Measurements from ENCODE around the gene A2M.

- TF ChIP-seq CTCF (IDR thresholded peaks at IDR 0.05; ENCODE audit: low read depth, low read length) (peak; percentile 52), EZH2phosphoT487 (IDR thresholded peaks at IDR 0.05; ENCODE audit: low read depth) (no peak)
Observed at GRCh38 chr12:9032202-9032964, 83.3 kb downstream of the A2M start.
